Suprapubic skin (tissue), 4 donors: ENCODE results near the gene EPS15. TPM values are rescaled to one million over a fixed set of nuclear protein-coding genes. Genes with fewer than 3 reads are reported as not detected.
"Not testable (repeated sequence)": the region's sequence is repeated elsewhere in the genome, so short reads cannot be mapped to it uniquely, and the experiment has no call there.

ENCODE experiments used
- DNase-seq, 2 donors: peaks; one replicate each; pipeline ENCODE4 v3.0.0-alpha.2; 2019; ENCODE audit warnings: low spot score in 2 of 2
- H3K27ac ChIP-seq: fragments of 200-600 bp; sonication (generic); one replicate; pipeline ENCODE4 v1.5.1; 2019
- H3K27me3 ChIP-seq: fragments of 200-600 bp; sonication (generic); one replicate; pipeline ENCODE4 v1.5.1; 2019
- H3K36me3 ChIP-seq: fragments of 200-600 bp; sonication (generic); one replicate; pipeline ENCODE4 v1.5.1; 2019
- H3K4me1 ChIP-seq: fragments of 200-600 bp; sonication (generic); one replicate; pipeline ENCODE4 v1.5.1; 2019
- H3K4me3 ChIP-seq: fragments of 200-600 bp; sonication (generic); one replicate; pipeline ENCODE4 v1.5.1; 2019; ENCODE audit warnings: mild to moderate bottlenecking
- H3K9me3 ChIP-seq: fragments of 200-600 bp; sonication (generic); one replicate; pipeline ENCODE4 v1.5.1; 2019
- EP300 ChIP-seq: sonication (generic); formaldehyde crosslinking; IDR thresholded peaks from one replicate; pipeline ENCODE4 v1.6.1; 2017; ENCODE audit warnings: antibody characterized with exemption
- POLR2A ChIP-seq, 2 donors: fragments of 450-650 bp; IDR thresholded peaks; one replicate each; pipeline ENCODE4 v1.6.1; 2017; ENCODE audit warnings: antibody characterized with exemption in 2 of 2, mild to moderate bottlenecking in 2 of 2, moderate library complexity in 2 of 2
- POLR2AphosphoS5 ChIP-seq, 3 donors: sonication (generic); formaldehyde crosslinking; IDR thresholded peaks; one replicate each; pipeline ENCODE4 v1.6.1; 2017; ENCODE audit warnings: antibody characterized with exemption in 3 of 3
- WGBS: methylation state at CpG from one replicate; pipeline ENCODE4 v1.1.5; 2018; 5-methylcytosine and 5-hydroxymethylcytosine counted together
- total RNA-seq, 4 donors: library from RNA; depleted of rRNA; stranded (reverse); fragments of >200 nt; gene quantifications; one replicate each; pipeline ENCODE4 v1.1.0, GENCODE V29; 2016
- TF ChIP-seq, protein P1 (sequence below), 2 donors: fragments of 200-600 bp in 1 of 2; fragments of 450-650 bp in 1 of 2; sonication (generic) in 1 of 2; IDR thresholded peaks; one replicate each; pipeline ENCODE4 v1.5.1; 2016 to 2019; ENCODE audit warnings: antibody characterized with exemption in 2 of 2, mild to moderate bottlenecking in 1 of 2, moderate library complexity in 1 of 2

Gene EPS15
- total RNA-seq, 4 donors from 2014 or later: 57.1 to 127 (median 81.5) TPM

DNA sequence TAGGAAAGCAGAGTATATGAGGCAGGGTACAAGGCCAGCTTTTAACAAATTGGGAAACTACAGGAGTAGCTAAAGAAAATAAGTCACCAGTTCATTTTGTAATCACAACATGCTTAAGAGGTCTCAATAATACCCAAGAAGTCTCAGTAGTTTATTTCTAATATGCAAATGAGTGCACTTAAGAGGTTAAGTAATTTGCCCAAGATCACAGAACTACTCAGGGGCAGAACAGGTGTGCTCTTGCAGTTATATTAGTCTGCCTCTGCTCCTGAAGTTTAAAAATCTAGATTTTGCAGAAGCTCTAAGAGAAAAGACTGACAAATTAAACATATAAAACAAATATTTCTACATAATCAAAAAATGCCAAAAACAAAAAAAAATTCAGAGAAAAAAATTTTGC is 6.9 kb downstream of the EPS15 start:
- no peak for DNase-seq
- peaks cover 72% of the 10 kb centered on the region for H3K4me1 ChIP-seq
- H3K9me3 ChIP-seq: no peaks in the 10 kb centered on the region
- no peak for TF ChIP-seq POLR2AphosphoS5 (IDR thresholded peaks at IDR 0.05)
- no peak for TF ChIP-seq EP300
- no peak for TF ChIP-seq POLR2A (IDR thresholded peaks at IDR 0.05)
- TF ChIP-seq, protein P1, sequence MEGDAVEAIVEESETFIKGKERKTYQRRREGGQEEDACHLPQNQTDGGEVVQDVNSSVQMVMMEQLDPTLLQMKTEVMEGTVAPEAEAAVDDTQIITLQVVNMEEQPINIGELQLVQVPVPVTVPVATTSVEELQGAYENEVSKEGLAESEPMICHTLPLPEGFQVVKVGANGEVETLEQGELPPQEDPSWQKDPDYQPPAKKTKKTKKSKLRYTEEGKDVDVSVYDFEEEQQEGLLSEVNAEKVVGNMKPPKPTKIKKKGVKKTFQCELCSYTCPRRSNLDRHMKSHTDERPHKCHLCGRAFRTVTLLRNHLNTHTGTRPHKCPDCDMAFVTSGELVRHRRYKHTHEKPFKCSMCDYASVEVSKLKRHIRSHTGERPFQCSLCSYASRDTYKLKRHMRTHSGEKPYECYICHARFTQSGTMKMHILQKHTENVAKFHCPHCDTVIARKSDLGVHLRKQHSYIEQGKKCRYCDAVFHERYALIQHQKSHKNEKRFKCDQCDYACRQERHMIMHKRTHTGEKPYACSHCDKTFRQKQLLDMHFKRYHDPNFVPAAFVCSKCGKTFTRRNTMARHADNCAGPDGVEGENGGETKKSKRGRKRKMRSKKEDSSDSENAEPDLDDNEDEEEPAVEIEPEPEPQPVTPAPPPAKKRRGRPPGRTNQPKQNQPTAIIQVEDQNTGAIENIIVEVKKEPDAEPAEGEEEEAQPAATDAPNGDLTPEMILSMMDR (IDR thresholded peaks at IDR 0.05): no peak
- H3K27me3 ChIP-seq: no peaks in the 10 kb centered on the region
- no peaks in the 10 kb centered on the region for H3K36me3 ChIP-seq
- no peak overlapping the region for H3K4me3 ChIP-seq
- H3K27ac ChIP-seq: no peak overlapping the region

DNA sequence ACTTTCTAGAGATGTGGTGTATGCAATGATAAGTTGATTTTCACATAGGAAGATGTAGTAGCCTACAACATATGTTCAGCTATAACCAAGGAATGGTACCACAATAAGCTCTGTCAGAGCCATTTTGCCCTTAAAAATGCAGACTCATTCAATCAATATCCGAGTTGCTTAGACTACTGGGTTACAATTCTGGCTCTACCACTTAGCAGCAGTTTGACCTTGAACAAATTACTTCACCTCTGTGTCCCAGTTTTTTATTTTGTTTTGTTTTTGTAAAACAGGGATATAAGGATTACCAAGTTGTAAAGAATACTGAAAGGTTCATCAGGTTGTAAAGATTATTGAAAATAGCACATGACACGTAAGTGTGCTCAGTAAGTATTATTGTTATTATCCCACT is 9.3 kb downstream of the EPS15 start:
- H3K4me1 ChIP-seq: peaks cover 64% of the 10 kb centered on the region
- H3K36me3 ChIP-seq: no peaks in the 10 kb centered on the region
- no peak for DNase-seq
- WGBS: 67% methylated on average over 2 of the region's 2 CpGs
- TF ChIP-seq EP300: no peak
- TF ChIP-seq POLR2AphosphoS5 (IDR thresholded peaks at IDR 0.05): no peak
- no peak for TF ChIP-seq POLR2A (IDR thresholded peaks at IDR 0.05)
- TF ChIP-seq, protein P1 (IDR thresholded peaks at IDR 0.05): no peak
- H3K9me3 ChIP-seq: no peaks in the 10 kb centered on the region
- H3K27ac ChIP-seq: no peak overlapping the region
- H3K27me3 ChIP-seq: no peaks in the 10 kb centered on the region
- H3K4me3 ChIP-seq: no peak overlapping the region

DNA sequence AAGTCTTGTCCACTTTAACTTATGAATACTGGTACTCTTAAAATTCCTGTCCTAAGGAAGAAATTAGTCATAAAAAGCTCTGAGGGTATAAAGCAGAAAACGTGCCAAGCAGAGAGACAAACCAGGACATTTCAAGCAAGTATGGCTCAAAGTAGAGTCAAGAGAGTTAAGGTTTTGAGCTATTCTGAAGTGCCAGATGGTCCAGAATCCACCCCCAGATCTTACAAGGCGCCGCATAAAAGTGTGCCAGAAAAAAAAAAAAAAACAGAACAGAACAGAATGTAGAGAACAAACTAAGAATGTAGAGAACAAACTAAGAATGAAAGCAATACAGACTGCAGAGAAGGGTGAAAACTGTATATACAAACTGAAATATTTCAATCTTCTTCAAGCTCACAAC is 12.5 kb downstream of the EPS15 start:
- Histone ChIP-seq H3K27ac (no peak overlapping the region), H3K4me1 (peaks cover 36% of the 10 kb centered on the region), H3K36me3 (peaks cover 12% of the 10 kb centered on the region), H3K4me3 (no peak overlapping the region), H3K27me3 (no peaks in the 10 kb centered on the region), H3K9me3 (no peaks in the 10 kb centered on the region)
- WGBS: 17% methylated on average over 3 of the region's 3 CpGs
- DNase-seq: no peak
- TF ChIP-seq EP300: no peak

DNA sequence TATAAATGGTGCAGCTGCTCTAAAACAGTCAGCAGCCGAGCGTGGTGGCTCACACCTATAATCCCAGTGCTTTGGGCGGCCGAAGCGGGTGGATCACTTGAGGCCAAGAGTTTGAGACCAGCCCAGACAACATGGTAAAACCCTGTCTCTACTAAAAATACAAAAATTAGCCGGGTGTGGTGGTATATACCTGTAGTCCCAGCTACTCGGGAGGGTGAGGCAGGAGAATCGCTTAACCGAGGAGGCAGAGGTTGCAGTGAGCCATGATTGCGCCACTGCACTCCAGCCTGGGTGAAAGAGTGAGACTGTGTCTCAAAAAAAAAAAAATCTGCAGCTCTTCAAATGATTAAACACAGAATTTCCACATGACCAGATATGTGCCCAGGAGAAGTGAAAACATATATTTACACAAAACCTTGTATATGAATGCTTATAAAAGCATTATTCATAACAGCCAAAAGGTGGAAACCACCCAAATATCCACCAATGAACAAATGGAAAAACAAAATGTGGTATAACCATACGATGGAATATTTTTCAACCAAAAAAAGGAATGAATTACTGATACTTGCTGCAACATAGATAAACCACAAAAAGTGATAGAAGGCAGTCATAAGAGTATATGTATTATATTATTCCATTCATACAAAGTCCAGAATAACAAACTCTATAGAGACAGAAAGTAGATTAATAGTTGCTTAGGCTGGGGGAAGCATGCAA is 14.1 kb downstream of the EPS15 start:
- 92% methylated on average over 11 of the region's 11 CpGs for WGBS
- Histone ChIP-seq H3K4me3 (no peak overlapping the region), H3K9me3 (no peaks in the 10 kb centered on the region), H3K4me1 (peaks cover 34% of the 10 kb centered on the region), H3K27ac (no peak overlapping the region), H3K27me3 (no peaks in the 10 kb centered on the region), H3K36me3 (peaks cover 12% of the 10 kb centered on the region)
- TF ChIP-seq EP300 (no peak), POLR2A (IDR thresholded peaks at IDR 0.05) (no peak), POLR2AphosphoS5 (IDR thresholded peaks at IDR 0.05) (no peak)
- TF ChIP-seq, protein P1 (IDR thresholded peaks at IDR 0.05): no peak
- DNase-seq: no peak

DNA sequence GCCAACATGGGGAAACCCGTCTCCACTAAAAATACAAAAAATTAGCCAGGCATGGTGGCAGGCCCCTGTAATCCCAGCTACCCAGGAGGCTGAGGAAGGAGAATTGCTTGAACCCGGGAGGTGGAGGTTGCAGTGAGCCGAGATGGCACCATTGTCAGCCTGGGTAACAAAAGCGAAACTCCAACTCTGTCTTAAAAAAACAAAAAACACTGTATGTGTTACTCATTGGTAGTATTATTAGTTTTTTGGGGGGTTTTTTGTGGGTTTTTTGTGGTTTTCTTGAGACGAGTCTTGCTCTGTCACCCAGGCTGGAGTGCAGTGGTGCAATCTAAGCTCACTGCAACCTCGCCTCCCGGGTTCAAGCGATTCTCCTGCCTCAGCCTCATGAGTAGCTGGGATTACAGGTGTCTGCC is 17.8 kb downstream of the EPS15 start:
- H3K36me3 ChIP-seq: peaks cover 12% of the 10 kb centered on the region
- not testable (repeated sequence) for H3K4me3 ChIP-seq, H3K9me3 ChIP-seq, H3K27ac ChIP-seq, DNase-seq, H3K4me1 ChIP-seq, H3K27me3 ChIP-seq
- WGBS: 94% methylated on average over 8 of the region's 8 CpGs

DNA sequence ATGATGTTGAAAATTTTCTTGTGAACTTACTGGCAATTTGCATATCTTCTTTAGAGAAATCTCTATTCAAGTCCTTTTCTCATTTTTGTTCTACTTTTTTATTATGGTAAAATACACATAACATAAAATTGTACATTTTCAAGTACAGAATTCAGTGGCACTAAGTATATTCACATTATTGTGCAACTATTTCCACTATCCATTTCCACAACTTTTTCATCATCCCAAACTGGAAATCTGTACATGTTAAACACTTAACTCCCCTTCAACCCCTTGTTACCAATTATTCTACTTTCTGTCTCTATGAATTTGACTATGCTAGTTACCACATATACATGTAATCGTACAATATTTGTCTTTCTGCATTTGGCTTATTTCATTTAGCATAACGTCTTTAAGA is 19.4 kb downstream of the EPS15 start:
- Histone ChIP-seq H3K9me3 (no peaks in the 10 kb centered on the region), H3K4me1 (peaks cover 7% of the 10 kb centered on the region), H3K4me3 (no peak overlapping the region), H3K27me3 (no peaks in the 10 kb centered on the region), H3K27ac (no peak overlapping the region), H3K36me3 (peaks cover 12% of the 10 kb centered on the region)
- 92% methylated on average over 2 of the region's 2 CpGs for WGBS
- no peak for DNase-seq
- TF ChIP-seq EP300 (no peak), POLR2A (IDR thresholded peaks at IDR 0.05) (no peak), POLR2AphosphoS5 (IDR thresholded peaks at IDR 0.05) (no peak)
- TF ChIP-seq, protein P1 (IDR thresholded peaks at IDR 0.05): no peak
